SK-N-SH (cell line): ENCODE data around the gene GRIPAP1. TPM values are rescaled to one million over a fixed set of nuclear protein-coding genes. Genes with fewer than 3 reads are reported as not detected.

Experiments
- CTCF ChIA-PET: fragments of 300-600, 350-600 bp; formaldehyde crosslinking; extraction: SDS; loops from one replicate; lab custom pipeline; 2021; lab: Yijun Ruan, JAX
- POLR2A ChIA-PET: fragments of 350-600 bp; sonication (Branson Sonifier 250); formaldehyde crosslinking; extraction: SDS; loops from one replicate; lab custom pipeline; 2020; ENCODE audit warnings: antibody characterized with exemption, inconsistent platforms; lab: Yijun Ruan, JAX
- DNase-seq: peaks from one replicate; pipeline ENCODE4 v3.0.0; 2012
- H2AFZ ChIP-seq: fragments of 200-600 bp; sonication (generic); 2 replicates; pipeline ENCODE4 v1.8.1; 2016; ENCODE audit warnings: antibody characterized with exemption, mild to moderate bottlenecking, low read depth
- H3F3A ChIP-seq: fragments of 200-600 bp; sonication (generic); replicated peaks from 2 replicates; pipeline ENCODE3; 2016; ENCODE audit warnings: antibody characterized with exemption, mild to moderate bottlenecking; ENCODE audit not compliant: insufficient read depth
- H3K27ac ChIP-seq, 2 experiments: fragments of 200-500 bp in 1 of 2; fragments of 200-600 bp in 1 of 2; sonication (Bioruptor generic) in 1 of 2; sonication (generic), shearing (Covaris generic) in 1 of 2; 2 replicates each; pipeline versions ENCODE4 v1.5.1 to v1.6.1; 2014 to 2016; ENCODE audit warnings: low read depth in 2 of 2, inconsistent platforms in 1 of 2, low read length in 1 of 2, mild to moderate bottlenecking in 1 of 2, mixed read lengths in 1 of 2
- H3K27me3 ChIP-seq: fragments of 200-600 bp; sonication (generic), shearing (Covaris generic); 2 replicates; pipeline ENCODE4 v1.6.1; 2016; ENCODE audit warnings: mixed run types; ENCODE audit not compliant: insufficient read depth
- H3K36me3 ChIP-seq, 2 experiments: fragments of 200-500 bp in 1 of 2; fragments of 200-600 bp in 1 of 2; sonication (Bioruptor generic) in 1 of 2; sonication (generic) in 1 of 2; replicated peaks in 1 of 2; 2 replicates each; pipeline versions ENCODE3 to v1.5.1; 2014 to 2016; ENCODE audit warnings: low read length in 1 of 2, mild to moderate bottlenecking in 1 of 2; ENCODE audit not compliant: insufficient read depth in 2 of 2, control insufficient read depth in 1 of 2
- H3K4me1 ChIP-seq, 2 experiments: fragments of 200-500 bp in 1 of 2; fragments of 200-600 bp in 1 of 2; sonication (Bioruptor generic) in 1 of 2; sonication (generic), shearing (Covaris generic) in 1 of 2; 2 replicates each; pipeline versions ENCODE4 v1.5.1 to v1.6.1; 2014 to 2016; ENCODE audit warnings: low read depth in 1 of 2, low read length in 1 of 2, mixed run types in 1 of 2; ENCODE audit not compliant: insufficient read depth in 2 of 2, control insufficient read depth in 1 of 2
- H3K4me2 ChIP-seq: fragments of 200-600 bp; sonication (generic), shearing (Covaris generic); 2 replicates; pipeline ENCODE4 v1.6.1; 2017; ENCODE audit warnings: mixed run types
- H3K4me3 ChIP-seq, 2 experiments: fragments of 200-500 bp in 1 of 2; fragments of 200-600 bp in 1 of 2; sonication (Bioruptor generic) in 1 of 2; sonication (generic), shearing (Covaris generic) in 1 of 2; 2 replicates each; pipeline versions ENCODE4 v1.5.1 to v1.8.1; 2014 to 2016; ENCODE audit warnings: low read depth in 2 of 2, inconsistent platforms in 1 of 2, low read length in 1 of 2, mild to moderate bottlenecking in 1 of 2, mixed read lengths in 1 of 2, moderate library complexity in 1 of 2
- H3K79me2 ChIP-seq: fragments of 200-600 bp; sonication (generic); 2 replicates; pipeline ENCODE4 v1.8.1; 2017; ENCODE audit warnings: mild to moderate bottlenecking; ENCODE audit not compliant: insufficient read depth
- H3K9ac ChIP-seq: fragments of 200-600 bp; sonication (generic); 2 replicates; pipeline ENCODE4 v1.6.1; 2017; ENCODE audit warnings: mixed run types
- H3K9me2 ChIP-seq: fragments of 200-600 bp; sonication (generic); 2 replicates; pipeline ENCODE4 v1.6.1; 2017; ENCODE audit warnings: mixed run types
- H3K9me3 ChIP-seq: fragments of 200-600 bp; sonication (generic); 2 replicates; pipeline ENCODE4 v1.6.1; 2017; ENCODE audit warnings: mixed run types, mild to moderate bottlenecking, moderate library complexity
- H4K20me1 ChIP-seq: fragments of 200-600 bp; sonication (generic); 2 replicates; pipeline ENCODE4 v1.6.1; 2017; ENCODE audit warnings: mild to moderate bottlenecking, mixed run types; ENCODE audit not compliant: insufficient read depth
- CHD2 ChIP-seq: fragments of 150-350 bp; IDR thresholded peaks from 2 replicates; pipeline ENCODE4 v1.6.1; 2018; ENCODE audit warnings: low read length; ENCODE audit not compliant: partially characterized antibody
- CTCF ChIP-seq: fragments of 200-600 bp; sonication (generic); IDR thresholded peaks from 2 replicates; pipeline ENCODE4 v1.6.1; 2017; ENCODE audit warnings: antibody characterized with exemption, mild to moderate bottlenecking, moderate library complexity
- EP300 ChIP-seq, 2 experiments: IDR thresholded peaks; 2 replicates each; pipeline versions ENCODE4 v1.4.0 to v1.6.1; 2012; ENCODE audit warnings: borderline replicate concordance in 1 of 2, low read depth in 1 of 2, low read length in 1 of 2
- FOSL2 ChIP-seq: IDR thresholded peaks from 2 replicates; pipeline ENCODE4 v1.4.0; 2012; ENCODE audit warnings: low read depth, mild to moderate bottlenecking, moderate library complexity, borderline replicate concordance
- FOXM1 ChIP-seq: IDR thresholded peaks from 2 replicates; pipeline ENCODE4 v1.4.0; 2012; ENCODE audit warnings: low read depth, mild to moderate bottlenecking
- GATA2 ChIP-seq: sonication (generic); formaldehyde crosslinking; IDR thresholded peaks from 2 replicates; pipeline ENCODE4 v1.5.0; 2020; ENCODE audit warnings: mild to moderate bottlenecking, missing genetic modification reagents
- JUND ChIP-seq: IDR thresholded peaks from 2 replicates; pipeline ENCODE4 v1.4.0; 2012
- MAX ChIP-seq: IDR thresholded peaks from 2 replicates; pipeline ENCODE4 v1.4.0; 2012; ENCODE audit warnings: low read depth
- NFIC ChIP-seq: IDR thresholded peaks from 2 replicates; pipeline ENCODE4 v1.4.0; 2012; ENCODE audit warnings: borderline replicate concordance
- PBX3 ChIP-seq: IDR thresholded peaks from 2 replicates; pipeline ENCODE4; 2012
- POLR2AphosphoS5 ChIP-seq: IDR thresholded peaks from 2 replicates; pipeline ENCODE4 v1.6.1; 2012; ENCODE audit warnings: low read depth, low read length
- RCOR1 ChIP-seq: fragments of 150-350 bp; IDR thresholded peaks from 2 replicates; pipeline ENCODE4 v1.6.1; 2017; ENCODE audit warnings: antibody characterized with exemption, low read length
- REST ChIP-seq: IDR thresholded peaks from 2 replicates; pipeline ENCODE4 v1.6.1; 2012; ENCODE audit warnings: mild to moderate bottlenecking, low read depth, low read length, moderate library complexity
- TAF1 ChIP-seq: IDR thresholded peaks from 2 replicates; pipeline ENCODE4 v1.6.1; 2012; ENCODE audit warnings: low read depth, mild to moderate bottlenecking, low read length, moderate library complexity, borderline replicate concordance
- TEAD4 ChIP-seq: IDR thresholded peaks from 2 replicates; pipeline ENCODE4 v1.4.0; 2012; ENCODE audit warnings: mild to moderate bottlenecking, borderline replicate concordance; ENCODE audit not compliant: insufficient read depth
- USF2 ChIP-seq: fragments of 150-350 bp; IDR thresholded peaks from 2 replicates; pipeline ENCODE4 v1.6.1; 2017; ENCODE audit warnings: antibody characterized with exemption, low read length, low read depth, borderline replicate concordance
- ZBTB33 ChIP-seq: IDR thresholded peaks from 2 replicates; pipeline ENCODE4 v1.4.0; 2012; ENCODE audit warnings: low read depth, borderline replicate concordance
- WGBS: methylation state at CpG from one replicate; pipeline ENCODE4 v1.1.6; 2017; ENCODE audit warnings: low lambda C conversion rate; 5-methylcytosine and 5-hydroxymethylcytosine counted together
- polyA plus RNA-seq, 3 experiments: library from polyadenylated mRNA; depleted of rRNA; stranded (reverse); fragments of >200 nt; gene quantifications; 2 replicates each; pipeline ENCODE4 v1.2.3, GENCODE V29; 2012

GRIPAP1 gene
- polyA plus RNA-seq, 1 of the 3 experiments (the other 2 are of a cell fraction), result 63.6 TPM

- Histone ChIP-seq H3K27ac (no peak overlapping the region), H3F3A (no peaks in the 10 kb centered on the region), H3K9me3 (no peaks in the 10 kb centered on the region), H3K9ac (no peak overlapping the region), H3K4me3 (no peak overlapping the region), H3K79me2 (peaks cover 17% of the 10 kb centered on the region; the same call in 1 of the 2 replicates), H3K9me2 (no peaks in the 10 kb centered on the region), H3K27me3 (no peaks in the 10 kb centered on the region), H3K4me1 (peaks cover 0 to 8% of the 10 kb centered on the region in 2 experiments; a peak in 2 of 4 replicates), H3K36me3 (peaks cover 31% of the 10 kb centered on the region in 2 experiments), H2AFZ (no peak overlapping the region), H3K4me2 (no peak overlapping the region), H4K20me1 (no peaks in the 10 kb centered on the region)
- 92% methylated on average over 1 of the region's 1 CpG for WGBS
- TF ChIP-seq POLR2AphosphoS5 (no peak), RCOR1 (no peak), NFIC (no peak), CHD2 (no peak), CTCF (no peak)
- POLR2A ChIA-PET, result no interaction called here
- DNase-seq, result no peak
- CTCF ChIA-PET, result interaction anchor here (1.2 kb wide), 1 partner anchor 18 kb away, joined by 3 read pairs; no protein-coding TSS in a partner anchor
Measured at GRCh38 chrX:48997865-48998264, 4.2 kb downstream of the GRIPAP1 start.

- no peaks in the 10 kb centered on the region for H3K27me3 ChIP-seq
- no peaks in the 10 kb centered on the region for H3F3A ChIP-seq
- ChIA-PET POLR2A (no interaction called here), CTCF (interaction anchor here (1.2 kb wide), 1 partner anchor 18 kb away, joined by 3 read pairs; no protein-coding TSS in a partner anchor)
- no peaks in the 10 kb centered on the region for H3K9me3 ChIP-seq
- peaks cover 31% of the 10 kb centered on the region in 2 experiments for H3K36me3 ChIP-seq
- no peak overlapping the region for H3K9ac ChIP-seq
- H3K9me2 ChIP-seq, result no peaks in the 10 kb centered on the region
- H3K4me1 ChIP-seq, result peaks cover 0 to 8% of the 10 kb centered on the region in 2 experiments; a peak in 1 of 4 replicates
- 93% methylated on average over 3 of the region's 3 CpGs for WGBS
- H2AFZ ChIP-seq, result no peak overlapping the region
- no peak for DNase-seq
- H3K4me3 ChIP-seq, result no peak overlapping the region
- H4K20me1 ChIP-seq, result no peaks in the 10 kb centered on the region
- no peak overlapping the region for H3K27ac ChIP-seq
- peaks cover 17% of the 10 kb centered on the region; the same call in 1 of the 2 replicates for H3K79me2 ChIP-seq
- H3K4me2 ChIP-seq, result no peak overlapping the region
- TF ChIP-seq USF2 (no peak), JUND (no peak), ZBTB33 (no peak), FOSL2 (no peak), PBX3 (no peak), TEAD4 (no peak), MAX (no peak), REST (no peak), FOXM1 (no peak), EP300 (IDR thresholded peaks at IDR 0.05; ENCODE audit: borderline replicate concordance in 1 of 2, low read depth in 1 of 2, low read length in 1 of 2) (no peak), GATA2 (CRISPR knock-in tag) (no peak), TAF1 (no peak)
Measured at GRCh38 chrX:48997455-48997854, 4.6 kb downstream of the GRIPAP1 start.
